GM21529 (cell line): ENCODE results near the gene DIP2A.

ENCODE experiments used
- ATAC-seq: cut with Tn5 transposase; IDR thresholded peaks from one replicate; pipeline ENCODE4 v1.9.1; 2021; ENCODE audit not compliant: unreplicated experiment

DIP2A gene

GRCh38 chr21:46616656-46617055 is 158.0 kb downstream of the DIP2A start:
- no peak for ATAC-seq

- no peak for ATAC-seq
These were observed 158.8 kb downstream of the DIP2A start for GRCh38 chr21:46617267-46618051.

- ATAC-seq, result no peak
These were observed 160.2 kb downstream of the DIP2A start for GRCh38 chr21:46618738-46619379.
